Measurements from ENCODE around the gene ARHGAP15.

The ARHGAP15 gene

GRCh38 chr2:143433251-143433650 lies 304.0 kb downstream of the ARHGAP15 start:
- no peak overlapping the region for H3K4me3 ChIP-seq (ENCODE audit: low read depth in 1 of 2, low read length in 1 of 2)
- no peaks in the 10 kb centered on the region for H3K9me3 ChIP-seq
- H3K27me3 ChIP-seq: no peaks in the 10 kb centered on the region
- peaks cover 28% of the 10 kb centered on the region for H3K36me3 ChIP-seq
- H3K4me1 ChIP-seq (ENCODE audit: control insufficient read depth in 1 of 2, insufficient read depth in 1 of 2, low read depth in 1 of 2, low read length in 1 of 2): no peaks in the 10 kb centered on the region
- no peak for TF ChIP-seq CTCF (IDR thresholded peaks at IDR 0.05)
- H3K27ac ChIP-seq: no peak overlapping the region

DNA sequence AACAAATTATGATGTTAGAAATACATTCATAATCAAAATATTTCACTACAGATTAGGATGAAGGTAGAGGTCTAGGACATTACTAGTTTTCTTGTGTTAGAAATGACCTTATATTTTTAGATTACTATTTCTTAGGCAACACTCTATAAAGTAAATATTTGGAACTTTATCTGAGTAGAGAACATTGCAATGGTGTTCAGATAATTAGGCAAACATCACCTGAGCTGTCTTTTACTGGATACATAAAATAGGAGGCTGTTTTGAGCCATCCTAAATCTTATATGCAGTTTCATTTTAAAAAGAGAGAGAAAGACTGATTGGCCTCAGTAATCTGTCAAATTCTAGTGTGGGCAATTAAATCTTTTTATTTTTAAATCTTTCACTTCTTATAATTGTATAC lies 304.6 kb downstream of the ARHGAP15 start:
- Histone ChIP-seq H3K27ac (no peak overlapping the region), H3K27me3 (no peaks in the 10 kb centered on the region), H3K4me1 (ENCODE audit: control insufficient read depth in 1 of 2, insufficient read depth in 1 of 2, low read depth in 1 of 2, low read length in 1 of 2) (no peaks in the 10 kb centered on the region), H3K36me3 (peaks cover 31% of the 10 kb centered on the region), H3K4me3 (ENCODE audit: low read depth in 1 of 2, low read length in 1 of 2) (no peak overlapping the region), H3K9me3 (no peaks in the 10 kb centered on the region)
- TF ChIP-seq CTCF (IDR thresholded peaks at IDR 0.05): no peak

DNA sequence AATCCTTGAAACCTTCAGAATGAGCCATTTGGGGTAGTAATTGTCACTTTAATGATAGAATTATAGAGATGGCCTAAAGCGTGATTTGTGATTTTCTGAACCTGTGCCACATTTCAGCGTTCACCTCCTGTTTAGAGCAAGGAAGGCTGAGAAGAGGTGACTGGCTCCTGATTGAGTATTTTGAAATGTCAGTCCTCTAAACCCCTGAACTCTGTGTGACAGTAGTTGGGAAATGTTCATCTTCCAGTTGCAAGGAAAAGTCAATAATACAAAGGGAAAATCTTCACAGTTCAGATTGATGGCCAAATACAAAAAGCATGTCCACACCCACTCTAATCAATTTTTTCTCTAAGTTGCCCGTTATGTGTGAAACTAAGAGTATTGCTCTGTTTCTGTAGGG lies 305.2 kb downstream of the ARHGAP15 start:
- Histone ChIP-seq H3K4me1 (ENCODE audit: control insufficient read depth in 1 of 2, insufficient read depth in 1 of 2, low read depth in 1 of 2, low read length in 1 of 2) (no peaks in the 10 kb centered on the region), H3K4me3 (ENCODE audit: low read depth in 1 of 2, low read length in 1 of 2) (no peak overlapping the region), H3K9me3 (no peaks in the 10 kb centered on the region), H3K27me3 (no peaks in the 10 kb centered on the region), H3K27ac (no peak overlapping the region), H3K36me3 (peaks cover 31% of the 10 kb centered on the region)
- no peak for TF ChIP-seq CTCF (IDR thresholded peaks at IDR 0.05)

- H3K9me3 ChIP-seq: no peaks in the 10 kb centered on the region
- TF ChIP-seq CTCF (IDR thresholded peaks at IDR 0.05): no peak
- H3K27ac ChIP-seq: no peak overlapping the region
- H3K4me1 ChIP-seq (ENCODE audit: control insufficient read depth in 1 of 2, insufficient read depth in 1 of 2, low read depth in 1 of 2, low read length in 1 of 2): no peaks in the 10 kb centered on the region
- peaks cover 34% of the 10 kb centered on the region for H3K36me3 ChIP-seq
- no peaks in the 10 kb centered on the region for H3K27me3 ChIP-seq
- H3K4me3 ChIP-seq (ENCODE audit: low read depth in 1 of 2, low read length in 1 of 2): no peak overlapping the region
Observed at GRCh38 chr2:143435131-143435530, 305.9 kb downstream of the ARHGAP15 start.

- no peak for TF ChIP-seq CTCF (IDR thresholded peaks at IDR 0.05)
- Histone ChIP-seq H3K4me1 (ENCODE audit: control insufficient read depth in 1 of 2, insufficient read depth in 1 of 2, low read depth in 1 of 2, low read length in 1 of 2) (no peaks in the 10 kb centered on the region), H3K27ac (no peak overlapping the region), H3K27me3 (no peaks in the 10 kb centered on the region), H3K4me3 (ENCODE audit: low read depth in 1 of 2, low read length in 1 of 2) (no peak overlapping the region), H3K9me3 (no peaks in the 10 kb centered on the region), H3K36me3 (peaks cover 38% of the 10 kb centered on the region)
Observed at GRCh38 chr2:143436951-143437350, 307.7 kb downstream of the ARHGAP15 start.

DNA sequence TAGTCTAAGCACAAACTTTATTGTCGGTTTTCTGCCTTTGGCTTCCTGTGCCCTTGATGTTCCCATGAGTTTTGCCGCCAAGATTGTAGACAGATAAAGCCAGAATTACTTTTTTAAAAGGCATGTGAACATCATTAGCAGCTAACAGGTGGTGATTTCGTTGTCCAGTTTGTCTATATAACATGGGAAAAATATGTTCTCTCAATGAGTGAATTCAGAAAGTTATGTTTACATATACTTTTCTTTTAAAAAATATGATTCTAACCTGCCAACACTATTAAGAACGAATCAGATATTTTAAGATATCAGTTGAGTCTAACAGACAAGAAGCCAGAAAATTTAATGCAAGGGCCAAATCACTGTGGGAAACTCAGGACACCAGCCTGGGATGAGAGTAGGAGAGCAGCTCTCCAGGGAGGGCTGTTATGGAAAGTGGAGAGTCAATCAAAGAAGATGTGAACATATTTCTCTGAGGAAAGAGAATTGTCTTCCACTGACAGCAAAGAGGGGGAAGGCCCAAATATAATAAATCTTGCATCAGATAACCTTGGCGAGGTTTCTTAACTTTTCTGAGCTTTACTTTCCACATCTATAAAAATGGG lies 311.3 kb downstream of the ARHGAP15 start:
- Histone ChIP-seq H3K9me3 (no peaks in the 10 kb centered on the region), H3K27me3 (no peaks in the 10 kb centered on the region), H3K4me3 (ENCODE audit: low read depth in 1 of 2, low read length in 1 of 2) (no peak overlapping the region), H3K27ac (no peak overlapping the region), H3K4me1 (ENCODE audit: control insufficient read depth in 1 of 2, insufficient read depth in 1 of 2, low read depth in 1 of 2, low read length in 1 of 2) (no peaks in the 10 kb centered on the region), H3K36me3 (peaks cover 42% of the 10 kb centered on the region)
- no peak for TF ChIP-seq CTCF (IDR thresholded peaks at IDR 0.05)

All from neutrophil (primary cell).